ENCODE results near the gene NT5C1A. TPM values are rescaled to one million over a fixed set of nuclear protein-coding genes. Genes with fewer than 3 reads are reported as not detected.

The NT5C1A gene
- polyA plus RNA-seq, 1 experiment = not detected

- Histone ChIP-seq H3K27me3 (ENCODE audit: control insufficient read depth, insufficient read depth, low read length) (peaks cover 65% of the 10 kb centered on the region), H3K4me3 (ENCODE audit: low read depth, low read length) (no peak overlapping the region), H3K9me3 (ENCODE audit: control insufficient read depth, insufficient read depth, low read length) (no peaks in the 10 kb centered on the region), H3K27ac (ENCODE audit: low read depth, low read length) (no peak overlapping the region)
- ChIA-PET POLR2A (no interaction called here), CTCF (interaction anchor here (0.8 to 1.8 kb wide), 3 partner anchors 18 to 71 kb away, joined by 3 to 6 read pairs (median 3); no protein-coding TSS in a partner anchor)
- TF ChIP-seq, protein P1, sequence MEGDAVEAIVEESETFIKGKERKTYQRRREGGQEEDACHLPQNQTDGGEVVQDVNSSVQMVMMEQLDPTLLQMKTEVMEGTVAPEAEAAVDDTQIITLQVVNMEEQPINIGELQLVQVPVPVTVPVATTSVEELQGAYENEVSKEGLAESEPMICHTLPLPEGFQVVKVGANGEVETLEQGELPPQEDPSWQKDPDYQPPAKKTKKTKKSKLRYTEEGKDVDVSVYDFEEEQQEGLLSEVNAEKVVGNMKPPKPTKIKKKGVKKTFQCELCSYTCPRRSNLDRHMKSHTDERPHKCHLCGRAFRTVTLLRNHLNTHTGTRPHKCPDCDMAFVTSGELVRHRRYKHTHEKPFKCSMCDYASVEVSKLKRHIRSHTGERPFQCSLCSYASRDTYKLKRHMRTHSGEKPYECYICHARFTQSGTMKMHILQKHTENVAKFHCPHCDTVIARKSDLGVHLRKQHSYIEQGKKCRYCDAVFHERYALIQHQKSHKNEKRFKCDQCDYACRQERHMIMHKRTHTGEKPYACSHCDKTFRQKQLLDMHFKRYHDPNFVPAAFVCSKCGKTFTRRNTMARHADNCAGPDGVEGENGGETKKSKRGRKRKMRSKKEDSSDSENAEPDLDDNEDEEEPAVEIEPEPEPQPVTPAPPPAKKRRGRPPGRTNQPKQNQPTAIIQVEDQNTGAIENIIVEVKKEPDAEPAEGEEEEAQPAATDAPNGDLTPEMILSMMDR (IDR thresholded peaks at IDR 0.05; ENCODE audit: low read depth, low read length) = no peak
- DNase-seq (ENCODE audit: low read depth, low spot score) = no peak
Measured at GRCh38 chr1:39676948-39677548, 5.1 kb upstream of the NT5C1A start.

DNA sequence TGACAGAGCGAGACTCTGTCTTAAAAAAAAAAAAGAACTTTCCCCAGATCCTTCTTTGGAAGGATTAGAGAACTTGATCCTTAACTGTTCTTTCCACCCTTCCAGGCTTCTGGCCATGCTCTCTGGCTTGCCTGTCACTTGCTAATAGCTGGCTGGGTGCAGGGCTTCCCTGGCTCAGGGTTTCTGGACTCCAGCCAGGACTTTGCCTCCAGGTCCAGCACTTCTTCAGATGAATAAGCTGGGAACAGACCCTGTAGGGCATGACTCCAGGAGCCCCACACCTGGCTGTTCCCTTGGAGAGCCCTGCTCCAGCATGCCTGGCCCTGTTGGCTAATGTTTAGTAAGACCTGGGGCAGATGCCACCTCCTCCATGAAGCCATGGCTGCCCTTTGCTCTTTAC is 3.3 kb upstream of the NT5C1A start:
- Histone ChIP-seq H3K4me3 (ENCODE audit: low read depth, low read length) (no peak overlapping the region), H3K27me3 (ENCODE audit: control insufficient read depth, insufficient read depth, low read length) (peaks cover 67% of the 10 kb centered on the region), H3K27ac (ENCODE audit: low read depth, low read length) (no peak overlapping the region), H3K9me3 (ENCODE audit: control insufficient read depth, insufficient read depth, low read length) (no peaks in the 10 kb centered on the region; the same call in 1 of the 2 replicates)
- ChIA-PET CTCF (interaction anchor here (0.9 to 1.4 kb wide), 3 partner anchors 17 to 43 kb away, joined by 3 to 7 read pairs (median 3); no protein-coding TSS in a partner anchor), POLR2A (no interaction called here)
- no peak for DNase-seq (ENCODE audit: low read depth, low spot score)
- TF ChIP-seq, protein P1 (IDR thresholded peaks at IDR 0.05; ENCODE audit: low read depth, low read length) = no peak

- H3K27me3 ChIP-seq (ENCODE audit: control insufficient read depth, insufficient read depth, low read length) = peaks cover 67% of the 10 kb centered on the region
- ChIA-PET POLR2A (no interaction called here), CTCF (interaction anchor here (0.8 to 9.4 kb wide), 9 partner anchors 8 to 135 kb away, joined by 3 to 128 read pairs (median 5); partner anchors contain the start of gene PABPC4)
- no peak overlapping the region for H3K27ac ChIP-seq (ENCODE audit: low read depth, low read length)
- no peak overlapping the region for H3K4me3 ChIP-seq (ENCODE audit: low read depth, low read length)
- TF ChIP-seq, protein P1 (IDR thresholded peaks at IDR 0.05; ENCODE audit: low read depth, low read length) = no peak
- no peaks in the 10 kb centered on the region; the same call in 1 of the 2 replicates for H3K9me3 ChIP-seq (ENCODE audit: control insufficient read depth, insufficient read depth, low read length)
- no peak for DNase-seq (ENCODE audit: low read depth, low spot score)
Measured at GRCh38 chr1:39673215-39673614, 1.3 kb upstream of the NT5C1A start.

- CTCF ChIA-PET = interaction anchor here (0.6 to 9.4 kb wide), 16 partner anchors 9 to 134 kb away, joined by 3 to 128 read pairs (median 4); partner anchors contain the start of gene PABPC4
- Histone ChIP-seq H3K27ac (ENCODE audit: low read depth, low read length) (no peak overlapping the region), H3K9me3 (ENCODE audit: control insufficient read depth, insufficient read depth, low read length) (no peaks in the 10 kb centered on the region; the same call in 1 of the 2 replicates), H3K4me3 (ENCODE audit: low read depth, low read length) (peak overlapping the region; percentile 45; the same call in 1 of the 2 replicates), H3K27me3 (ENCODE audit: control insufficient read depth, insufficient read depth, low read length) (peaks cover 74% of the 10 kb centered on the region)
- no peak for DNase-seq (ENCODE audit: low read depth, low spot score)
- TF ChIP-seq, protein P1 (IDR thresholded peaks at IDR 0.05; ENCODE audit: low read depth, low read length) = peak; percentile 56
- POLR2A ChIA-PET = no interaction called here
Measured at GRCh38 chr1:39672551-39672947, 642 bp upstream of the NT5C1A start.

DNA sequence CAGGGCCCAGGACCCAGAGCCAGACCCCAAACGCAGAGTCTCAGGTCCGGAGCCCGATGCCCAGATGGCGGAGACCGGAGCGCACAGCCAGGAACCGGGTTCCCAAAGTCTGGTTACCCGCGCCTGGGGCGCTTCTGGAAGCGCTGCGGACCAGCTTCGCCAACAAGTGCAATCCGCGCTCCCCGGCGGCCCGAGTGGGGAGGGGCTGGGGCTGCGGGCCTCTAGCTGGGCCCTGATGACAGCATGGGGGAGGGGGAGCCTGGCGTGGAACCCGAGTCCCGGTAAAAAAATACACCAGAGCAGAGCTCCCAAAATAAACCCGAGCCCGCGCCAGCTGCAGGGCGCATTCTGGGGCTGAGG is 494 bp downstream of the NT5C1A start:
- TF ChIP-seq, protein P1 (IDR thresholded peaks at IDR 0.05; ENCODE audit: low read depth, low read length) = no peak
- H3K27ac ChIP-seq (ENCODE audit: low read depth, low read length) = no peak overlapping the region
- DNase-seq (ENCODE audit: low read depth, low spot score) = no peak
- no peaks in the 10 kb centered on the region; the same call in 1 of the 2 replicates for H3K9me3 ChIP-seq (ENCODE audit: control insufficient read depth, insufficient read depth, low read length)
- ChIA-PET POLR2A (no interaction called here), CTCF (interaction anchor here (1.1 to 9.4 kb wide), 5 partner anchors 16 to 65 kb away, joined by 3 to 128 read pairs (median 4); no protein-coding TSS in a partner anchor)
- peak overlapping the region; percentile 45 for H3K4me3 ChIP-seq (ENCODE audit: low read depth, low read length)
- peaks cover 77% of the 10 kb centered on the region for H3K27me3 ChIP-seq (ENCODE audit: control insufficient read depth, insufficient read depth, low read length)
